ENCODE data around the gene SLC12A4. TPM values are rescaled to one million over a fixed set of nuclear protein-coding genes. Genes with fewer than 3 reads are reported as not detected.

Gene SLC12A4
- total RNA-seq, result 32.1 and 42.1 TPM in 2 replicates

GRCh38 chr16:67968400-67969253 lies at the start of gene SLC12A4:
Gene SLC12A4, minus strand, starts transcription at chr16:67968637. Its CDS starts 84 bp downstream, at chr16:67968553.

GRCh38 chr16:68015681-68016080 lies 47.2 kb upstream of the SLC12A4 start, which contains the start of gene DPEP2NB:
Gene DPEP2NB, minus strand, starts transcription at chr16:68015911. Its CDS starts 141 bp downstream, at chr16:68015770.

GRCh38 chr16:67998779-67999688 lies 30.6 kb upstream of the SLC12A4 start, which contains the start of gene DPEP2:
Gene DPEP2, minus strand, starts transcription at chr16:67999484. Its CDS starts 6,272 bp downstream, at chr16:67993212.

GRCh38 chr16:67979955-67980678 lies 11.7 kb upstream of the SLC12A4 start, which contains the start of gene DPEP3:
Gene DPEP3, minus strand, starts transcription at chr16:67980499. Its CDS starts 119 bp downstream, at chr16:67980380.

GRCh38 chr16:67943619-67944504 lies 24.6 kb downstream of the SLC12A4 start, which contains the start of gene LCAT:
Gene LCAT, minus strand, starts transcription at chr16:67944120. Its CDS starts 19 bp downstream, at chr16:67944101.

DNA sequence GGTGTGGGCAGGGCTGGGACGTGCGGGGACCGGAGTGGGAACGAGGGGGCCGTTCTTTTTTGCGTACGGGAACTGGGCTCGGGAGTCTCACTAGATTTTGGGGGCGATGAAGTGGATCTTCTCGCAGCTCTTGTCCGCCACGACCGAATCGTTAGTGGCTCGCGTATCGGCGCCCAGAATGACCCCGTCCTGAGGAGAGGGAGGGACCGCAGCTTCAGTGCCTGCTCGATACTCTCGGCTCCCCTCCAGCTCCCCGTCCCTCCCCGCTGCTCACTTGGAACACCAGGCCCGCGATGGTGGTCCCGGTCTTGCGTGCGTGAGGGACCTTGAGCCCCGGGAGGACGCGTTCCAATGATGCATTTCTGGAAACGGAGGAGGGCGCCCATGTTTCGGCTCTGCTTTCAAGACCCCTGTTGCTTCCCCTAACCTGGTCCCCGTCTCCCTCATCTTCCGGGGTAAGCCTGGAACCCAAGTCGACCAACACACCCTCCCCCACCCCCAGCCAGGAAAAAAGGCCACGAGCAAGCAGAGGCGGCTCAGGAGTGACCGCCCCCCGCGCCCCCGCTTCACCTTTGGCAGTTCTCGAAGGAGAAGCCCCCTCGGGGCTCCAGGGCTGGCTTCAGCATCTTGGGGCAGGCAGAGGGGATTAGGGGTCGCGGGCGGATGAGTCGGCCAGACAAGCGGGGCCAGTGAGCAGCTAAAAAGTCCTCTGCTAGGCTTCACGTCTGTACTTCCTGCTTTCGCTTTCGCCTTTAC lies 32.1 kb downstream of the SLC12A4 start, which contains the start of gene PSMB10:
Gene PSMB10, minus strand, starts transcription at position 727 of the 756 bp plus-strand sequence. Its CDS starts 101 bp downstream, at position 626.

GRCh38 chr16:67931712-67932461 lies 36.5 kb downstream of the SLC12A4 start, which contains the start of gene CTRL:
Gene CTRL, minus strand, starts transcription at chr16:67931862. Its CDS starts 10 bp downstream, at chr16:67931852.

Other genes starting within 250 kb of the SLC12A4 start
- gene GFOD2, start 249.3 kb downstream of the SLC12A4 start, total RNA-seq, result 8.5 and 11.8 TPM in 2 replicates
- 5.7 and 5.8 TPM in 2 replicates for gene RANBP10, start 162.1 kb downstream of the SLC12A4 start, total RNA-seq
- 0.15 and 0.62 TPM in 2 replicates for gene TSNAXIP1, start 161.7 kb downstream of the SLC12A4 start, total RNA-seq
- 36.1 and 45.9 TPM in 2 replicates for gene THAP11, start 126.3 kb downstream of the SLC12A4 start, total RNA-seq
- gene NUTF2, start 121.7 kb downstream of the SLC12A4 start, total RNA-seq, result 65.6 and 89.6 TPM in 2 replicates
- gene CENPT, start 120.9 kb downstream of the SLC12A4 start, total RNA-seq, result 22.8 and 25.8 TPM in 2 replicates
- gene EDC4, start 95.6 kb downstream of the SLC12A4 start, total RNA-seq, result 18.2 and 35.9 TPM in 2 replicates
- not detected in 2 replicates for gene NRN1L, start 83.8 kb downstream of the SLC12A4 start, total RNA-seq
- 21.5 and 24.1 TPM in 2 replicates for gene PSKH1, start 75.4 kb downstream of the SLC12A4 start, total RNA-seq
- gene CTRL, start 36.8 kb downstream of the SLC12A4 start, total RNA-seq, result 0.62 TPM in 1 of 2 replicates, not detected in the other
- 42.9 and 45.7 TPM in 2 replicates for gene PSMB10, start 31.8 kb downstream of the SLC12A4 start, total RNA-seq
- gene LCAT, start 24.5 kb downstream of the SLC12A4 start, total RNA-seq, result 8.5 and 8.9 TPM in 2 replicates
- gene DPEP3, start 11.9 kb upstream of the SLC12A4 start, total RNA-seq, result not detected in 2 replicates
- gene DPEP2, start 30.8 kb upstream of the SLC12A4 start, total RNA-seq, result not detected in 2 replicates
- gene DPEP2NB, start 47.3 kb upstream of the SLC12A4 start, total RNA-seq, result not detected in 2 replicates
- gene DDX28, start 54.6 kb upstream of the SLC12A4 start, total RNA-seq, result 5.5 and 5.8 TPM in 2 replicates
- 4.6 and 4.9 TPM in 2 replicates for gene DUS2, start 54.6 kb upstream of the SLC12A4 start, total RNA-seq
- 15.7 and 18.8 TPM in 2 replicates for gene NFATC3, start 116.7 kb upstream of the SLC12A4 start, total RNA-seq